ENCODE results near the gene LGI4.

DNA sequence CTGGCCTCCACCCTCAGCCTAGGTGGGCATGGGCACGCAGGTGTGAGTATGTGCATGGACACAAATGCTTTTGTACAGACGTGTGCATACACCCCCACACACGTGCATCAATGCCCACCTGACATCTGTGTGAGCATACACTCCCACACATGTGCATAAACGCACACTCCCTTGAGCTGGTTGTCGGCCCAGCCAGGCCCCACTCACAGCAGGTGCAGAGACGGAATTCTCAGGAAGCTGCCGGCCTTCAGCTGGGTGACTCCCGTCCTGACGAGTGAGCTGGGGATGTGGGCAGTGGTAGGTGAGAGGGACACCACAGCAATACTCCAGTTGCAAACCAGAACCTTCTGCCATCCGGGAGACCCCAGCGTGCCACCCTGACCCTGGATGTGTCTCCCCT, 1.0 kb downstream of the LGI4 start:
- TF ChIP-seq CTCF (conservative IDR thresholded peaks at IDR 0.05 in 1 of 2, IDR thresholded peaks at IDR 0.05 in 1 of 2; ENCODE audit: low read depth in 1 of 2, low read length in 2 of 2) (no peak), EZH2 (IDR thresholded peaks at IDR 0.05; ENCODE audit: low read length, missing control alignments) (no peak)
